Motor neuron (in vitro differentiated cells): ENCODE data around the gene WRAP53. TPM values are rescaled to one million over a fixed set of nuclear protein-coding genes. Genes with fewer than 3 reads are reported as not detected.

Experiments used
- ATAC-seq, 8 experiments: fragments of 200-7000 bp; cut with Tn5 transposase; replicated peaks in 6 of 8; 2 replicates each; pipeline ENCODE4 v1.8.0; 2021; ENCODE audit warnings: mild to moderate bottlenecking in 8 of 8, moderate library complexity in 8 of 8
- H3K27ac ChIP-seq, 2 donors: fragments of 250-450 bp; sonication (Bioruptor Pico); 2 replicates each; pipeline ENCODE4 v1.9.0; 2021; ENCODE audit warnings: antibody characterized with exemption in 2 of 2, mild to moderate bottlenecking in 2 of 2, moderate library complexity in 1 of 2
- H3K4me1 ChIP-seq, 2 donors: fragments of 250-450 bp; sonication (Bioruptor Pico); replicated peaks in 1 of 2; 2 replicates each; pipeline ENCODE4 v1.6.1; 2021; ENCODE audit warnings: antibody characterized with exemption in 2 of 2, mild to moderate bottlenecking in 2 of 2, moderate library complexity in 1 of 2
- H3K4me3 ChIP-seq, 5 donors: fragments of 250-450 bp; sonication (Bioruptor Pico); 2 replicates each; pipeline ENCODE4 v1.9.0; 2021; ENCODE audit warnings: antibody characterized with exemption in 5 of 5, mild to moderate bottlenecking in 5 of 5, moderate library complexity in 4 of 5
- WGBS, 10 experiments: fragments of 450-650 bp; shearing (Covaris generic); methylation state at CpG; one replicate each; pipeline ENCODE4 v1.0.0; 2022; 5-methylcytosine and 5-hydroxymethylcytosine counted together
- in situ Hi-C, 9 experiments: fragments of 400-800 bp; cut with MboI; loops; one replicate each; pipeline ENCODE4 v1.15.0; 2021; ENCODE audit warnings: low sequenced_read_pairs in 9 of 9, low pct_unique_long_range_greater_than_20kb in 2 of 9; ENCODE audit not compliant: unreplicated experiment in 9 of 9
- total RNA-seq, 8 experiments: library from RNA; unstranded; fragments of 300-600 nt; gene quantifications; 2 replicates each; pipeline versions ENCODE4 v1.2.3 to v1.2.4, GENCODE V29; 2022

The WRAP53 gene
- total RNA-seq, 8 experiments from 2014 or later, result 6.9 to 20.1 (median 13.2) TPM

- Histone ChIP-seq H3K27ac (no peak overlapping the region), H3K4me1 (no peaks in the 10 kb centered on the region), H3K4me3 (no peak overlapping the region)
- in situ Hi-C loops, result loop anchor here in 1 of 9 experiments (25.0 kb wide), 1 partner anchor 243 kb away; no protein-coding TSS in a partner anchor
- ATAC-seq, result no peak
- 0 to 83% (median 78%) methylated on average over 2 to 8 of the region's 8 CpGs; no CpG with 5 or more reads in 3 of the 10 experiments for WGBS, 10 experiments
Measured at GRCh38 chr17:7744416-7744815, 56.1 kb downstream of the WRAP53 start.

- in situ Hi-C loops, result loop anchor here in 1 of 9 experiments (25.0 kb wide), 1 partner anchor 241 kb away; no protein-coding TSS in a partner anchor
- Histone ChIP-seq H3K4me3 (no peak overlapping the region), H3K4me1 (no peaks in the 10 kb centered on the region), H3K27ac (no peak overlapping the region)
- WGBS, 10 experiments, result 12 to 70% (median 39%) methylated on average over 3 to 6 of the region's 7 CpGs
- peak in 6 of 8 experiments; percentile 7 to 75 (median 36) for ATAC-seq
Measured at GRCh38 chr17:7745748-7746470, 57.6 kb downstream of the WRAP53 start.

- H3K4me1 ChIP-seq, result no peaks in the 10 kb centered on the region
- WGBS, 10 experiments, result 0 to 80% (median 65%) methylated on average over 1 to 4 of the region's 4 CpGs; no CpG with 5 or more reads in 1 of the 10 experiments
- no peak overlapping the region for H3K27ac ChIP-seq
- no peak overlapping the region for H3K4me3 ChIP-seq
- no peak for ATAC-seq
- in situ Hi-C loops, result loop anchor here in 1 of 9 experiments (25.0 kb wide), 1 partner anchor 240 kb away; no protein-coding TSS in a partner anchor
Measured at GRCh38 chr17:7747635-7748071, 59.4 kb downstream of the WRAP53 start.

- in situ Hi-C loops, result loop anchor here in 1 of 9 experiments (25.0 kb wide), 1 partner anchor 239 kb away; no protein-coding TSS in a partner anchor
- ATAC-seq, result peak in 1 of 8 experiments; percentile 39
- H3K4me3 ChIP-seq, result no peak overlapping the region
- H3K27ac ChIP-seq, result no peak overlapping the region
- no peaks in the 10 kb centered on the region for H3K4me1 ChIP-seq
- whole genome bisulfite sequencing, 10 experiments, result 30 to 100% (median 65%) methylated on average over 1 to 9 of the region's 10 CpGs
Measured at GRCh38 chr17:7748076-7748775, 59.9 kb downstream of the WRAP53 start.

- Histone ChIP-seq H3K27ac (no peak overlapping the region), H3K4me1 (no peaks in the 10 kb centered on the region), H3K4me3 (no peak overlapping the region)
- no peak for ATAC-seq
- whole genome bisulfite sequencing, 10 experiments, result 20 to 83% (median 70%) methylated on average over 3 to 4 of the region's 4 CpGs; no CpG with 5 or more reads in 1 of the 10 experiments
- in situ Hi-C loops, result no loop called here
Measured at GRCh38 chr17:7750321-7750821, 62.1 kb downstream of the WRAP53 start.

Other genes with a start within 250 kb of the WRAP53 start
- 10 to 100 TPM in 4 of 8 experiments, 1 to 10 TPM in 2, under 1 TPM in 2; 0.61 to 17.4 (median 7.1) TPM for gene FGF11, start 249.0 kb upstream of the WRAP53 start, total RNA-seq
- 10 to 100 TPM in 1 of 8 experiments, 1 to 10 TPM in 7; 2.2 to 13.0 (median 8.0) TPM for gene CHRNB1, start 243.4 kb upstream of the WRAP53 start, total RNA-seq
- gene ZBTB4, start 208.8 kb upstream of the WRAP53 start, total RNA-seq, result 10 to 100 TPM in 7 of 8 experiments, 1 to 10 TPM in 1; 9.8 to 36.2 (median 13.4) TPM
- 1 to 10 TPM in 4 of 8 experiments, under 1 TPM in 4; 0.49 to 1.9 (median 0.86) TPM for gene SLC35G6, start 207.0 kb upstream of the WRAP53 start, total RNA-seq
- gene POLR2A, start 204.1 kb upstream of the WRAP53 start, total RNA-seq, result 100 to 1,000 TPM in 2 of 8 experiments, 10 to 100 TPM in 6; 26.0 to 137 (median 43.8) TPM
- gene TNFSF12, start 139.4 kb upstream of the WRAP53 start, total RNA-seq, result 1 to 10 TPM in 3 of 8 experiments, under 1 TPM in 4, not detected in 1; 0.22 to 2.9 (median 0.93) TPM
- 1 to 10 TPM; 1.2 to 8.1 (median 2.0) TPM for gene TNFSF13, start 129.7 kb upstream of the WRAP53 start, total RNA-seq
- gene SENP3, start 126.6 kb upstream of the WRAP53 start, total RNA-seq, result 10 to 100 TPM; 37.9 to 75.0 (median 50.2) TPM
- 10 to 100 TPM in 1 of 8 experiments, 1 to 10 TPM in 4, under 1 TPM in 3; 0.58 to 15.7 (median 2.5) TPM for gene CD68, start 108.8 kb upstream of the WRAP53 start, total RNA-seq
- gene MPDU1, start 104.6 kb upstream of the WRAP53 start, total RNA-seq, result 100 to 1,000 TPM in 1 of 8 experiments, 10 to 100 TPM in 7; 36.6 to 109 (median 71.4) TPM
- 1 to 10 TPM; 1.4 to 3.9 (median 2.2) TPM for gene SOX15, start 98.4 kb upstream of the WRAP53 start, total RNA-seq
- 10 to 100 TPM; 33.0 to 53.4 (median 46.1) TPM for gene FXR2, start 73.6 kb upstream of the WRAP53 start, total RNA-seq
- gene SAT2, start 60.7 kb upstream of the WRAP53 start, total RNA-seq, result 100 to 1,000 TPM in 2 of 8 experiments, 10 to 100 TPM in 6; 66.9 to 115 (median 84.4) TPM
- 10 to 100 TPM in 1 of 8 experiments, 1 to 10 TPM in 4, under 1 TPM in 2, not detected in 1; 0.54 to 26.2 (median 1.7) TPM for gene SHBG, start 58.3 kb upstream of the WRAP53 start, total RNA-seq
- gene ATP1B2, start 37.6 kb upstream of the WRAP53 start, total RNA-seq, result 10 to 100 TPM in 3 of 8 experiments, 1 to 10 TPM in 4, under 1 TPM in 1; 0.31 to 43.9 (median 8.4) TPM
- gene TP53, start 987 bp upstream of the WRAP53 start, total RNA-seq, result 100 to 1,000 TPM in 2 of 8 experiments, 10 to 100 TPM in 6; 11.6 to 136 (median 25.7) TPM
- gene EFNB3, start 16.7 kb downstream of the WRAP53 start, total RNA-seq, result 100 to 1,000 TPM in 1 of 8 experiments, 10 to 100 TPM in 4, 1 to 10 TPM in 3; 1.2 to 490 (median 20.6) TPM
- gene DNAH2, start 29.3 kb downstream of the WRAP53 start, total RNA-seq, result 1 to 10 TPM in 2 of 8 experiments, under 1 TPM in 6; 0.25 to 4.4 (median 0.65) TPM
- 10 to 100 TPM in 5 of 8 experiments, 1 to 10 TPM in 3; 3.2 to 32.8 (median 12.5) TPM for gene KDM6B, start 145.7 kb downstream of the WRAP53 start, total RNA-seq
- gene TMEM88, start 166.6 kb downstream of the WRAP53 start, total RNA-seq, result 10 to 100 TPM in 1 of 8 experiments, 1 to 10 TPM in 6, under 1 TPM in 1; 0.51 to 18.5 (median 4.1) TPM
- 100 to 1,000 TPM; 105 to 221 (median 145) TPM for gene NAA38, start 169.1 kb downstream of the WRAP53 start, total RNA-seq
- gene CYB5D1, start 169.5 kb downstream of the WRAP53 start, total RNA-seq, result 10 to 100 TPM; 12.2 to 28.0 (median 16.9) TPM
- 100 to 1,000 TPM in 2 of 8 experiments, 10 to 100 TPM in 6; 56.2 to 294 (median 78.2) TPM for gene CHD3, start 200.3 kb downstream of the WRAP53 start, total RNA-seq
- gene RNF227, start 227.8 kb downstream of the WRAP53 start, total RNA-seq, result 1 to 10 TPM; 2.6 to 5.2 (median 4.2) TPM
- 10 to 100 TPM in 1 of 8 experiments, 1 to 10 TPM in 5, under 1 TPM in 2; 0.25 to 17.2 (median 1.9) TPM for gene KCNAB3, start 241.4 kb downstream of the WRAP53 start, total RNA-seq
- 10 to 100 TPM; 60.1 to 94.1 (median 71.4) TPM for gene TRAPPC1, start 243.5 kb downstream of the WRAP53 start, total RNA-seq
- gene CNTROB, start 243.7 kb downstream of the WRAP53 start, total RNA-seq, result 10 to 100 TPM; 19.3 to 40.7 (median 31.7) TPM